ENCODE data around the gene CALML4. TPM values are rescaled to one million over a fixed set of nuclear protein-coding genes. Genes with fewer than 3 reads are reported as not detected.
"Not testable (repeated sequence)": the region's sequence is repeated elsewhere in the genome, so short reads cannot be mapped to it uniquely, and the experiment has no call there.

Gene CALML4
- total and polyA plus RNA-seq, 4 experiments from 2014 or later: 0.79 to 5.1 (median 2.3) TPM

- H3K4me1 ChIP-seq (ENCODE audit: insufficient read depth, low read length): peaks cover 20% of the 10 kb centered on the region
These were observed 24.4 kb upstream of the CALML4 start, which contains the start of gene CLN6 for GRCh38 chr15:68229386-68230156. Gene CLN6 (minus strand): TSS chr15:68229728. CDS start chr15:68229584, 144 bp downstream.

GRCh38 chr15:68228971-68229385 is 23.8 kb upstream of the CALML4 start:
- peaks cover 21 to 32% (median 27%) of the 10 kb centered on the region in 4 donors for H3K4me1 Mint-ChIP-seq
- peaks cover 0 to 3% of the 10 kb centered on the region in 2 donors for H3K36me3 Mint-ChIP-seq
- peak overlapping the region; percentile 13 to 92 (median 86) for H3K27ac Mint-ChIP-seq
- ChIA-PET CTCF (ENCODE audit: partially characterized antibody) (interaction anchor here (1.0 to 2.0 kb wide), 3 partner anchors 48 to 772 kb away, joined by 3 to 9 read pairs (median 3); partner anchors contain the start of gene FEM1B), POLR2A (ENCODE audit: partially characterized antibody) (interaction anchor here (0.8 to 4.8 kb wide), 7 partner anchors 14 to 388 kb away, joined by 3 to 42 read pairs (median 4); partner anchors contain the start of genes FEM1B and PIAS1)
- Histone ChIP-seq H3K27me3 (ENCODE audit: insufficient read depth, low read length) (no peaks in the 10 kb centered on the region), H3K9me3 (ENCODE audit: control insufficient read depth in 1 of 2, low read length in 2 of 2) (no peaks in the 10 kb centered on the region), H3K4me3 (ENCODE audit: low read length in 2 of 2) (peak overlapping the region; percentile 78 to 91), H3K27ac (ENCODE audit: low read depth, low read length) (peak overlapping the region; percentile 57), H3K4me1 (ENCODE audit: insufficient read depth, low read length) (peaks cover 20% of the 10 kb centered on the region), H3K36me3 (ENCODE audit: insufficient read depth, low read length) (no peaks in the 10 kb centered on the region)
- peak in 1 of 5 donors; percentile 15 for DNase-seq
- intact Hi-C loops (cut with micrococcal nuclease): loop anchor here (1.0 kb wide), 2 partner anchors 48 to 175 kb away; partner anchors contain the start of genes FEM1B and PIAS1
- no peaks in the 10 kb centered on the region for H3K27me3 Mint-ChIP-seq
- peak overlapping the region; percentile 84 to 98 (median 90) for H3K4me3 Mint-ChIP-seq
- H3K9me3 Mint-ChIP-seq: no peaks in the 10 kb centered on the region

More at GRCh38 chr15:68229386-68230156, 24.4 kb upstream of the CALML4 start, which contains the start of gene CLN6:
- H3K27me3 Mint-ChIP-seq: no peaks in the 10 kb centered on the region
- intact Hi-C loops (cut with micrococcal nuclease): loop anchor here (1.0 kb wide), 2 partner anchors 48 to 175 kb away; partner anchors contain the start of genes FEM1B and PIAS1
- DNase-seq: peak; percentile 78 to 89 (median 84)
- Histone ChIP-seq H3K27me3 (ENCODE audit: insufficient read depth, low read length) (no peaks in the 10 kb centered on the region), H3K4me3 (ENCODE audit: low read length in 2 of 2) (peak within 1 kb of the TSS; percentile 78 to 91), H3K9me3 (ENCODE audit: control insufficient read depth in 1 of 2, low read length in 2 of 2) (no peaks in the 10 kb centered on the region), H3K27ac (ENCODE audit: low read depth, low read length) (peak within 1 kb of the TSS; percentile 57), H3K36me3 (ENCODE audit: insufficient read depth, low read length) (no peaks in the 10 kb centered on the region)
- H3K9me3 Mint-ChIP-seq: no peaks in the 10 kb centered on the region
- peak within 1 kb of the TSS; percentile 90 to 99 (median 92) for H3K4me3 Mint-ChIP-seq
- H3K4me1 Mint-ChIP-seq: peaks cover 20 to 30% (median 25%) of the 10 kb centered on the region in 4 donors
- H3K27ac Mint-ChIP-seq: peak within 1 kb of the TSS; percentile 80 to 98 (median 97)
- ChIA-PET CTCF (ENCODE audit: partially characterized antibody) (interaction anchor here (1.1 to 2.0 kb wide), 4 partner anchors 19 to 367 kb away, joined by 3 to 9 read pairs (median 3); partner anchors contain the start of gene FEM1B), POLR2A (ENCODE audit: partially characterized antibody) (interaction anchor here (0.8 to 4.8 kb wide), 8 partner anchors 14 to 389 kb away, joined by 3 to 42 read pairs (median 4); partner anchors contain the start of genes FEM1B and PIAS1)
- peaks cover 0 to 3% of the 10 kb centered on the region in 2 donors for H3K36me3 Mint-ChIP-seq

GRCh38 chr15:68228143-68228970 is 23.2 kb upstream of the CALML4 start:
- peak overlapping the region; percentile 57 for H3K27ac ChIP-seq (ENCODE audit: low read depth, low read length)
- H3K4me3 ChIP-seq (ENCODE audit: low read length in 2 of 2): peak overlapping the region; percentile 78 to 91
- ChIA-PET CTCF (ENCODE audit: partially characterized antibody) (interaction anchor here (1.0 to 2.0 kb wide), 3 partner anchors 49 to 771 kb away, joined by 3 to 9 read pairs (median 3); partner anchors contain the start of gene FEM1B), POLR2A (ENCODE audit: partially characterized antibody) (interaction anchor here (0.8 to 4.8 kb wide), 7 partner anchors 13 to 387 kb away, joined by 3 to 42 read pairs (median 4); partner anchors contain the start of genes FEM1B and PIAS1)
- DNase-seq: no peak
- Mint-ChIP-seq H3K27ac (peak overlapping the region; percentile 52 to 92 (median 86)), H3K4me3 (peak overlapping the region; percentile 84 to 98 (median 88)), H3K27me3 (no peaks in the 10 kb centered on the region), H3K36me3 (peaks cover 0 to 3% of the 10 kb centered on the region in 2 donors), H3K4me1 (peaks cover 21 to 32% (median 27%) of the 10 kb centered on the region in 4 donors), H3K9me3 (no peaks in the 10 kb centered on the region)
- intact Hi-C loops (cut with micrococcal nuclease): no loop called here
- no peaks in the 10 kb centered on the region for H3K36me3 ChIP-seq (ENCODE audit: insufficient read depth, low read length)
- peaks cover 20% of the 10 kb centered on the region for H3K4me1 ChIP-seq (ENCODE audit: insufficient read depth, low read length)
- no peaks in the 10 kb centered on the region for H3K27me3 ChIP-seq (ENCODE audit: insufficient read depth, low read length)
- no peaks in the 10 kb centered on the region for H3K9me3 ChIP-seq (ENCODE audit: control insufficient read depth in 1 of 2, low read length in 2 of 2)

- H3K27ac Mint-ChIP-seq: peak overlapping the region in 5 of 7 donors; percentile 32 to 64 (median 60)
- no peaks in the 10 kb centered on the region for H3K9me3 Mint-ChIP-seq
- Histone ChIP-seq H3K36me3 (ENCODE audit: insufficient read depth, low read length) (no peaks in the 10 kb centered on the region), H3K27ac (ENCODE audit: low read depth, low read length) (no peak overlapping the region), H3K4me1 (ENCODE audit: insufficient read depth, low read length) (peaks cover 20% of the 10 kb centered on the region), H3K9me3 (ENCODE audit: control insufficient read depth in 1 of 2, low read length in 2 of 2) (no peaks in the 10 kb centered on the region), H3K4me3 (ENCODE audit: low read length in 2 of 2) (no peak overlapping the region), H3K27me3 (ENCODE audit: insufficient read depth, low read length) (no peaks in the 10 kb centered on the region)
- H3K4me1 Mint-ChIP-seq: peaks cover 21 to 32% (median 27%) of the 10 kb centered on the region in 4 donors
- POLR2A ChIA-PET (ENCODE audit: partially characterized antibody): interaction anchor here (4.8 kb wide), 1 partner anchor 50 kb away, joined by 42 read pairs; the partner anchor contains the start of gene FEM1B
- CTCF ChIA-PET (ENCODE audit: partially characterized antibody): interaction anchor here (0.5 to 1.0 kb wide), 2 partner anchors 33 to 770 kb away, joined by 3 read pairs; no protein-coding TSS in a partner anchor
- H3K4me3 Mint-ChIP-seq: peak overlapping the region; percentile 73 to 98 (median 88)
- no peak for DNase-seq
- peaks cover 0 to 3% of the 10 kb centered on the region in 2 donors for H3K36me3 Mint-ChIP-seq
- intact Hi-C loops (cut with micrococcal nuclease): no loop called here
- no peaks in the 10 kb centered on the region for H3K27me3 Mint-ChIP-seq
These were observed 22.6 kb upstream of the CALML4 start for GRCh38 chr15:68227643-68228142.

- H3K27ac Mint-ChIP-seq; intact Hi-C loops (cut with micrococcal nuclease); H3K36me3 ChIP-seq (ENCODE audit: insufficient read depth, low read length); H3K36me3 Mint-ChIP-seq; DNase-seq; H3K9me3 ChIP-seq (ENCODE audit: control insufficient read depth in 1 of 2, low read length in 2 of 2); POLR2A ChIA-PET (ENCODE audit: partially characterized antibody); H3K9me3 Mint-ChIP-seq; H3K4me3 ChIP-seq (ENCODE audit: low read length in 2 of 2); H3K27me3 Mint-ChIP-seq; H3K27ac ChIP-seq (ENCODE audit: low read depth, low read length); H3K27me3 ChIP-seq (ENCODE audit: insufficient read depth, low read length); CTCF ChIA-PET (ENCODE audit: partially characterized antibody): not testable (repeated sequence)
- peaks cover 19% of the 10 kb centered on the region for H3K4me1 ChIP-seq (ENCODE audit: insufficient read depth, low read length)
- Mint-ChIP-seq H3K4me1 (peaks cover 21 to 32% (median 25%) of the 10 kb centered on the region in 4 donors), H3K4me3 (peak overlapping the region in 1 of 8 donors; percentile 23)
These were observed 20.3 kb upstream of the CALML4 start for GRCh38 chr15:68225442-68225841.

GRCh38 chr15:68224546-68225250 is 19.6 kb upstream of the CALML4 start:
- DNase-seq: no peak
- Histone ChIP-seq H3K9me3 (ENCODE audit: control insufficient read depth in 1 of 2, low read length in 2 of 2) (no peaks in the 10 kb centered on the region), H3K4me3 (ENCODE audit: low read length in 2 of 2) (no peak overlapping the region), H3K27ac (ENCODE audit: low read depth, low read length) (no peak overlapping the region), H3K4me1 (ENCODE audit: insufficient read depth, low read length) (peaks cover 12% of the 10 kb centered on the region), H3K27me3 (ENCODE audit: insufficient read depth, low read length) (no peaks in the 10 kb centered on the region), H3K36me3 (ENCODE audit: insufficient read depth, low read length) (no peaks in the 10 kb centered on the region)
- H3K27me3 Mint-ChIP-seq: no peaks in the 10 kb centered on the region
- CTCF ChIA-PET (ENCODE audit: partially characterized antibody): interaction anchor here (0.7 to 1.0 kb wide), 3 partner anchors 28 to 948 kb away, joined by 3 read pairs; no protein-coding TSS in a partner anchor
- peak overlapping the region in 2 of 7 donors; percentile 14 to 76 for H3K27ac Mint-ChIP-seq
- H3K4me1 Mint-ChIP-seq: peaks cover 16 to 26% (median 19%) of the 10 kb centered on the region in 4 donors
- intact Hi-C loops (cut with micrococcal nuclease): no loop called here
- H3K36me3 Mint-ChIP-seq: peaks cover under 1 to 4% of the 10 kb centered on the region in 2 donors
- H3K9me3 Mint-ChIP-seq: no peaks in the 10 kb centered on the region
- POLR2A ChIA-PET (ENCODE audit: partially characterized antibody): interaction anchor here (0.7 kb wide), 2 partner anchors 8 to 156 kb away, joined by 3 read pairs; no protein-coding TSS in a partner anchor
- H3K4me3 Mint-ChIP-seq: peak overlapping the region in 1 of 8 donors; percentile 23
